B cell (primary cell): Measurements from ENCODE around the gene BMAL1. TPM values are rescaled to one million over a fixed set of nuclear protein-coding genes. Genes with fewer than 3 reads are reported as not detected.

Source experiments
- ATAC-seq: fragments of 200-7000 bp; cut with Tn5 transposase; one replicate; pipeline ENCODE4 v1.10.0; 2021; ENCODE audit warnings: low read depth, mild to moderate bottlenecking, moderate number of reproducible peaks, moderate library complexity
- CTCF ChIA-PET: fragments of 350-600 bp; sonication (Branson Sonifier 250); formaldehyde crosslinking; loops from one replicate; lab custom pipeline; 2021; ENCODE audit warnings: antibody characterized with exemption, inconsistent platforms; lab: Charles Lee
- POLR2A ChIA-PET: fragments of 350-600 bp; sonication (Branson Sonifier 250); formaldehyde crosslinking; loops from one replicate; lab custom pipeline; 2021; ENCODE audit warnings: antibody characterized with exemption; lab: Charles Lee
- DNase-seq: peaks from one replicate; pipeline ENCODE4 v3.0.0; 2013
- H2AFZ ChIP-seq: 2 replicates; pipeline ENCODE4 v1.6.1; 2012; ENCODE audit warnings: mild to moderate bottlenecking, low read depth, low read length; ENCODE audit not compliant: insufficient read depth, poor library complexity, severe bottlenecking
- H3K27ac ChIP-seq, 2 donors: 1 replicate in 1 of 2; 2 replicates in 1 of 2; pipeline ENCODE4 v1.5.1; 2012 to 2013; ENCODE audit warnings: low read length in 2 of 2, mild to moderate bottlenecking in 2 of 2, moderate library complexity in 1 of 2
- H3K27me3 ChIP-seq, 4 experiments: fragments of 200-600 bp in 1 of 4; sonication (generic) in 1 of 4; replicated peaks in 1 of 4; 1 replicate in 2 of 4; 2 replicates in 2 of 4; pipeline versions ENCODE4 v1.6.1 to v1.7.0; 2013 to 2016; ENCODE audit warnings: low read length in 3 of 4, mild to moderate bottlenecking in 2 of 4, mixed read lengths in 1 of 4, moderate library complexity in 1 of 4; ENCODE audit not compliant: insufficient read depth in 4 of 4, control insufficient read depth in 3 of 4; ENCODE audit errors: control extremely low read depth in 1 of 4
- H3K36me3 ChIP-seq, 2 experiments: replicated peaks in 1 of 2; 1 replicate in 1 of 2; 2 replicates in 1 of 2; pipeline versions ENCODE4 v1.6.1 to v1.7.1; 2013; ENCODE audit warnings: low read length in 1 of 2; ENCODE audit not compliant: insufficient read depth in 2 of 2, control insufficient read depth in 1 of 2; ENCODE audit errors: control extremely low read depth in 1 of 2, extremely low read depth in 1 of 2
- H3K4me1 ChIP-seq, 2 donors: fragments of 200-600 bp in 1 of 2; sonication (generic) in 1 of 2; 1 replicate in 1 of 2; 2 replicates in 1 of 2; pipeline versions ENCODE4 v1.5.1 to v1.6.1; 2013 to 2017; ENCODE audit warnings: low read length in 2 of 2; ENCODE audit not compliant: control insufficient read depth in 2 of 2, insufficient read depth in 2 of 2
- H3K4me2 ChIP-seq: replicated peaks from 2 replicates; pipeline ENCODE3; 2012; ENCODE audit warnings: mild to moderate bottlenecking, low read depth, low read length; ENCODE audit not compliant: poor library complexity, severe bottlenecking
- H3K4me3 ChIP-seq, 5 experiments: fragments of 200-600 bp in 1 of 5; sonication (generic) in 1 of 5; 1 replicate in 3 of 5; 2 replicates in 2 of 5; pipeline versions ENCODE4 v1.5.1 to v1.7.0; 2011 to 2016; ENCODE audit warnings: low read length in 4 of 5, mild to moderate bottlenecking in 4 of 5, low read depth in 2 of 5, control low read depth in 1 of 5, moderate library complexity in 1 of 5; ENCODE audit not compliant: insufficient read depth in 1 of 5; ENCODE audit errors: control extremely low read depth in 1 of 5, extremely low read depth in 1 of 5
- H3K79me2 ChIP-seq: fragments of 200-600 bp; sonication (generic); one replicate; pipeline ENCODE4 v1.6.0; 2016; ENCODE audit warnings: low read length; ENCODE audit not compliant: control insufficient read depth, insufficient read depth
- H3K9ac ChIP-seq: fragments of 200-600 bp; sonication (generic); 2 replicates; pipeline ENCODE4 v1.6.1; 2017; ENCODE audit warnings: mild to moderate bottlenecking, low read length, moderate library complexity
- H3K9me3 ChIP-seq, 3 donors: one replicate each; pipeline versions ENCODE4 v1.6.1 to v1.7.1; 2013; ENCODE audit warnings: low read length in 2 of 3; ENCODE audit not compliant: control insufficient read depth in 2 of 3, insufficient read depth in 1 of 3; ENCODE audit errors: control extremely low read depth in 1 of 3
- H4K20me1 ChIP-seq: 2 replicates; pipeline ENCODE4 v1.6.0; 2012; ENCODE audit warnings: mild to moderate bottlenecking, low read length; ENCODE audit not compliant: insufficient read depth, control insufficient read depth, poor library complexity, severe bottlenecking
- H3K27ac Mint-ChIP-seq: one replicate; pipeline ENCODE4 v1.8.0; 2021; ENCODE audit warnings: mixed read lengths
- H3K27me3 Mint-ChIP-seq: one replicate; pipeline ENCODE4 v1.8.0; 2021; ENCODE audit warnings: mixed read lengths
- H3K4me1 Mint-ChIP-seq: one replicate; pipeline ENCODE4 v1.8.0; 2021; ENCODE audit warnings: mixed read lengths
- H3K4me3 Mint-ChIP-seq: one replicate; pipeline ENCODE4 v1.8.0; 2021; ENCODE audit warnings: mixed read lengths
- H3K9me3 Mint-ChIP-seq: one replicate; pipeline ENCODE4 v1.8.0; 2022; ENCODE audit warnings: mixed read lengths; ENCODE audit not compliant: insufficient read depth
- EZH2 ChIP-seq: IDR thresholded peaks from 2 replicates; pipeline ENCODE4 v1.6.1; 2012; ENCODE audit warnings: borderline replicate concordance, low read depth, mild to moderate bottlenecking, moderate library complexity, low read length; ENCODE audit not compliant: insufficient read depth, poor library complexity, severe bottlenecking
- WGBS: methylation state at CpG from one replicate; pipeline ENCODE4 v1.1.5; 2013; ENCODE audit warnings: missing lambda C conversion rate; ENCODE audit not compliant: insufficient coverage; 5-methylcytosine and 5-hydroxymethylcytosine counted together
- intact Hi-C: fragments of 100-400 bp; cut with micrococcal nuclease; formaldehyde crosslinking; loops from one replicate; pipeline ENCODE4 v1.10.0; 2022
- polyA plus RNA-seq: library from polyadenylated mRNA; depleted of rRNA; stranded (reverse); fragments of >200 nt; gene quantifications from 2 replicates; pipeline ENCODE4 v1.2.3, GENCODE V29; 2012
- total RNA-seq, 2 donors: library from RNA; stranded (reverse); fragments of 120-200 nt in 1 of 2; gene quantifications; 1 replicate in 1 of 2; 2 replicates in 1 of 2; pipeline versions ENCODE4 v1.2.3 to v1.2.4, GENCODE V29; 2013 to 2022
- TF ChIP-seq, protein P1 (sequence below): fragments of 200-600 bp; IDR thresholded peaks from one replicate; pipeline ENCODE4 v1.8.0; 2022; ENCODE audit warnings: antibody characterized with exemption, mild to moderate bottlenecking

Gene BMAL1
- total and polyA plus RNA-seq, 2 donors (not counting 1 experiment from before 2014, with no cell fraction given), result 8.6 to 39.1 TPM

DNA sequence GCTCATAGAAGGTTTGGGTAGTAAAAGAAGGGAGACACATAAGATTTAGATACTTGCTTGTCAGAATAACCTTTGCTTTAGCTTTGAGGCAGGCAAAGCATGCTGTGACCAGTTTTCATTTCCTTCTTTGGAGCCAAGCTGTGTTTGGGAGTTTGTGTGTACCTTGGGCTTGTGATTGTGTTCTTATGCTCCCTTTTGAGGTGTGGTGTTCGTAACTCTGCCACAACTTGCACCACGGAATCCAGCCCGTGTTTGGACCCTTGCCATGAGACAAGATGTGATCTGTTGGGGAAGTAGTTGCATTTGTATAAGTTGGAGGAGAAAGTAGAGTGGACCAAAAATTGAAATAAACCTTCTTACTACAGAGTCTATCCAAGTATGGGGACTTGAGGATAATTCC, 34.0 kb downstream of the BMAL1 start:
- CTCF ChIA-PET, result no interaction called here

DNA sequence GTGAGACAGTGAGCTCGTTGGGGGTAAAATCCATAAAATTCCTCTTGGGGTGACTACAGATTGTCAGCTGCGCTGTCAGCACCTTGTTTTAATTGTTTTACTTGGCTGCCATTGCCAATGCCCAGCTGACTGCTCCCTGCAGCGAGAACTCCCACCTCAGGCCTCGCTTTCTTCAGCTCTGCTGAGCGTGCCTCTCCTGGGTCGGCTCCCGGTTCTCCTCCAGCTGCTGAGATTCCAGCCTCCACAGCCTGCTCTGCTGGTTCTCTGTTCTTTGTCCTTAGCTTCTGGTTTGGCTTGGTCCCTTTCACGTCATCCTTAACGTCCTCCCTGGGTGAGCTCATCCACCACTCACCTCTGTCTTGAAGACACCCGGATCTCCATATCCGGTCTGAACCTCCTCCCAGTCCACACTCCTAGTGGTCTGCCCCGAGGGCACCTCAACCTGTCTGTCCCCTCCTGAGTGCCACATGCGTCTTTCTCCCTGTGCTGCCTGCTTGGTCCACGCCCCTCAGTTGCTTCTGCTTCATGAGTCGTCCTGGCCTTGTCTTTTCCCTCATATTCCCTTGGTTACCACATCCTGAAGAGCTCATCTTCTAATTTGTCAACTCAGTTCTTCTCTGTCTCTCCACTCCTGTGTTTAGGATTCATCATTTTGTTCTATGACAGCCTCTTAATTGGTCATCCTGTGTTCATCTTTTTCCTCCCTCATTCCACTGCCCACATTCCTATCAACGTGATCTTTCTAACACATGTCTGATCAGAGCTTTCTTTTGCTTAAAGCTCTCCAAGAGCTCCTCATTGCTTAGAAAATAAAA, 35.6 kb downstream of the BMAL1 start:
- peaks cover 28% of the 10 kb centered on the region for H3K79me2 ChIP-seq
- intact Hi-C loops, result no loop called here
- no peak overlapping the region for H2AFZ ChIP-seq
- no peak for TF ChIP-seq EZH2
- TF ChIP-seq, protein P1, sequence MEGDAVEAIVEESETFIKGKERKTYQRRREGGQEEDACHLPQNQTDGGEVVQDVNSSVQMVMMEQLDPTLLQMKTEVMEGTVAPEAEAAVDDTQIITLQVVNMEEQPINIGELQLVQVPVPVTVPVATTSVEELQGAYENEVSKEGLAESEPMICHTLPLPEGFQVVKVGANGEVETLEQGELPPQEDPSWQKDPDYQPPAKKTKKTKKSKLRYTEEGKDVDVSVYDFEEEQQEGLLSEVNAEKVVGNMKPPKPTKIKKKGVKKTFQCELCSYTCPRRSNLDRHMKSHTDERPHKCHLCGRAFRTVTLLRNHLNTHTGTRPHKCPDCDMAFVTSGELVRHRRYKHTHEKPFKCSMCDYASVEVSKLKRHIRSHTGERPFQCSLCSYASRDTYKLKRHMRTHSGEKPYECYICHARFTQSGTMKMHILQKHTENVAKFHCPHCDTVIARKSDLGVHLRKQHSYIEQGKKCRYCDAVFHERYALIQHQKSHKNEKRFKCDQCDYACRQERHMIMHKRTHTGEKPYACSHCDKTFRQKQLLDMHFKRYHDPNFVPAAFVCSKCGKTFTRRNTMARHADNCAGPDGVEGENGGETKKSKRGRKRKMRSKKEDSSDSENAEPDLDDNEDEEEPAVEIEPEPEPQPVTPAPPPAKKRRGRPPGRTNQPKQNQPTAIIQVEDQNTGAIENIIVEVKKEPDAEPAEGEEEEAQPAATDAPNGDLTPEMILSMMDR, result no peak
- peaks cover 0 to 6% of the 10 kb centered on the region in 2 experiments for H3K36me3 ChIP-seq
- H3K4me2 ChIP-seq, result no peak overlapping the region
- no peaks in the 10 kb centered on the region for H3K9me3 ChIP-seq
- DNase-seq (no peak), ATAC-seq (no peak)
- peaks cover 0 to 4% of the 10 kb centered on the region in 2 donors for H3K4me1 ChIP-seq
- no peak overlapping the region for H3K27ac ChIP-seq
- Mint-ChIP-seq H3K4me3 (no peak overlapping the region), H3K4me1 (peaks cover 29% of the 10 kb centered on the region), H3K9me3 (no peaks in the 10 kb centered on the region), H3K27ac (no peak overlapping the region), H3K27me3 (no peaks in the 10 kb centered on the region)
- no peaks in the 10 kb centered on the region for H3K27me3 ChIP-seq
- H3K4me3 ChIP-seq, result no peak overlapping the region
- ChIA-PET POLR2A (no interaction called here), CTCF (interaction anchor here (1.4 to 2.1 kb wide), 2 partner anchors 10 to 31 kb away, joined by 3 to 8 read pairs; no protein-coding TSS in a partner anchor)
- H3K9ac ChIP-seq, result no peak overlapping the region
- 95% methylated on average over 16 of the region's 16 CpGs for WGBS
- H4K20me1 ChIP-seq, result peaks cover 5% of the 10 kb centered on the region

More for the DNA sequence above, 34.0 kb downstream of the BMAL1 start:
- no peak overlapping the region for H3K27ac Mint-ChIP-seq
- H3K4me3 ChIP-seq, result no peak overlapping the region
- WGBS, result no CpG with 5 or more reads among the region's 3 CpGs
- H3K27me3 Mint-ChIP-seq, result no peaks in the 10 kb centered on the region
- DNase-seq (no peak), ATAC-seq (no peak)
- no peak overlapping the region for H3K27ac ChIP-seq
- H3K27me3 ChIP-seq, result no peaks in the 10 kb centered on the region
- H3K9me3 Mint-ChIP-seq, result no peaks in the 10 kb centered on the region
- peaks cover 20% of the 10 kb centered on the region for H3K4me1 Mint-ChIP-seq
- no peak overlapping the region for H2AFZ ChIP-seq
- peaks cover 42% of the 10 kb centered on the region for H3K79me2 ChIP-seq
- H3K4me1 ChIP-seq, result no peaks in the 10 kb centered on the region
- H4K20me1 ChIP-seq, result peaks cover 13% of the 10 kb centered on the region
- H3K36me3 ChIP-seq, result peaks cover 0 to 6% of the 10 kb centered on the region in 2 experiments
- no peak overlapping the region for H3K4me2 ChIP-seq
- no peak overlapping the region for H3K9ac ChIP-seq
- intact Hi-C loops, result no loop called here
- no peak for TF ChIP-seq EZH2
- TF ChIP-seq, protein P1, result no peak
- no peaks in the 10 kb centered on the region for H3K9me3 ChIP-seq
- POLR2A ChIA-PET, result no interaction called here
- H3K4me3 Mint-ChIP-seq, result no peak overlapping the region
